Fibroblast of upper back skin (primary cell): Measurements from ENCODE around the gene RTL10.

ENCODE experiments used
- DNase-seq: peaks from one replicate; pipeline ENCODE4 v3.0.0-alpha.2; 2013

The RTL10 gene

DNA sequence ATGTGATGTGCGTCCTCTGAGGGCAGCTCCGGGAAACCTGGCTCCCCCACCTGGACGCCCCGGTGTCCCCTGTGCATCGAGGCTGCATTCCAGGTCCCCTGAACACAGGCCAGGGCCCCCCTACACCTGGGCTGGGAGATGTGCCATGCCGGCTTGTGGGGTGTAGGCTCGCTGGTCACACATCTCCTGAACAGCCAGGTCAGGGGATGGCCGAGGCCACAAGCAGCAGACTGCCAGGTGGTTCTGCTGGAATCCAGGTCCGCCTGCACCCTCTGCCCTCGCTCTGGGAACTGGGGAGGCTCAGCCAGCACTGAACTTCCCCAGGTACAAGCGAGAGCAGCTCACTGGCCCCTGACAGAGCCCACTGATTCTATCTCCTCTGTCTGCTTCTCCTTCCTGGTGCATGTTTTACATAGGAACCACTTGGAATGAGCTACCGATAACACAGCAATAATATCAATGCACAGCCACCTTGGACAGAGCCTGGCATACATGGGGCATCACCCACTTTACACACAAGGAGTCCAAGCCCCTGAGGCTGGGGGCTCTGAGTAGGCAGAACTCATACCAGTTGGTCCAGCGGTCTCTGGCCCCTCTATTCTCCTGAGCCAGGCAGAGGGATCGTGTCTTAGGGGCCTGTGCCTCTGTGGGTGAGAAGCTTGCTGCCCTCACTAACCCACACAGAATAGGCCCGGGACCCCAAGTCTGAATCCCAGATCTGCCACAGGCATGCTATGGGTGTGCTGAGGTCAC lies 47.3 kb downstream of the RTL10 start:
- no peak for DNase-seq

DNA sequence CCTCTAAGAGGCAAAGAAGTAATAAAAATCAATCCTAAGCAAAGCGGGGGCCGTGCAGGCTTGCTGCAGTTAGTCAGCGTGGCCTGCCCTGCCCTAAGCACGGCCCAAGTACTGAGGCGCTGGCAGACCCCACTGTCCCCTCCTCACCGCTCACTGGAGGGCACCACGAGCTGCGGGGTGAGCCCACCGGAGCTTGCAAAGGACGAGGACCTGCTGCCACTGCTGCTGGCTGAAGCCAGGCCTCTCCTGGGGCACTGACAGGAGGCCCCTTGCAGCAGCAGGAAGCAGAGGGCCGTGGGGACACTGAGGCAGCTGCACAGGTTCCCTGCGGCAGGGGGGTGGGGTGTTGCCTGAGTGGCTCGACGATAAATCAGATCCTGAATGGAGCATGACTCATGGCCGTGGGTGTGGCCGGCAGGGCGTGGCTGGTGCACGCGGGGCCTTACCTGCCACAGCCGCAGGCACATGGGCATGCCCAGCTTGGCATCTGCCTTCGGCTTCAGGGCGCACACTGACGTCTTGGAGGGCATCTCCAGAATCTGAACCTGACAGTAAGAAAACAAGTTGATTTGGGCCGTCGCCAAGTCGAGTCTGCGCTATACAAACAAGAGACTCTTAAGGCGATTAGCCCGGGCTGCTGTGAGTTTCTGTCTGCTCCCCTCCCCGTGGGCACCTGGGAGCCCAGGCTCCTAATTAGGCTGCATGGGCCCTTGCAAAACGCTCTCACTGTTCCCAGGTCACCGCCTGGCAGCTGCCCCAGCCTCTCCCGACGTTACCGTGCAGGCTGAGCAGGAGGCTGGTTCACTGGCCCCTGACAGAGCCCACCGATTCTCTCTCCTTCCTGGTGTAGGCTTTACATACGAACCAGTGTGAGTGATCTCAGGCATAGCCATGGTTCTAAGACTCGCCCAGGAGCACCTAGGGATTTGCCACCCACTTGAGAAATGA lies 48.2 kb downstream of the RTL10 start:
- no peak for DNase-seq

DNA sequence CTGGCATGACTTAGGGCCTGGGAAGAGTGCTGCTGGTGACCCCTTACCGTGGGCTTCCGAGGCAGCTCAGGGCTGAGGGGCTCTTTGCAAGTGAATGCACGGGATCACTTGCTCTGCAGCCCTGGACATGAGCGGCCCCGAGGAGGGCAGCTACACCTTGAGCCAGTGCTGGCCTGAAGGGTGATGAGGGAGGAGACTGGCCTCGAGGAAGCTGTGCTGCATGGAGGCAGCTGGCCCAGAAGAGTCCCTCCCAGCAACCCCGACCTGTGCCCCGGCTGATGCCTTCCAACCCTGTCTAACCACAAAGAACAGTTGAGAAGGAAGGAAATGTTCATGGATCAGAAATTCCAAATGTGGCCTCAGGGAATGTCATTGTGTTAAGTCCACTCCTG lies 48.9 kb downstream of the RTL10 start:
- no peak for DNase-seq
